SK-N-MC (cell line): ENCODE data around the gene GPR132.

Experiments
- EZH2 ChIP-seq: fragments of 200-600 bp; sonication (generic); IDR thresholded peaks from one replicate; pipeline ENCODE4 v1.6.1; 2017; ENCODE audit warnings: antibody characterized with exemption
- FOXP2 ChIP-seq: optimal IDR thresholded peaks from 2 replicates; pipeline ENCODE3; 2011; ENCODE audit warnings: mild to moderate bottlenecking, moderate library complexity; ENCODE audit not compliant: insufficient read depth; ENCODE audit errors: extremely low read length, control extremely low read depth
- POLR2AphosphoS5 ChIP-seq: IDR thresholded peaks from 2 replicates; pipeline ENCODE4 v1.6.1; 2012; ENCODE audit warnings: mild to moderate bottlenecking, low read depth, low read length, borderline replicate concordance

DNA sequence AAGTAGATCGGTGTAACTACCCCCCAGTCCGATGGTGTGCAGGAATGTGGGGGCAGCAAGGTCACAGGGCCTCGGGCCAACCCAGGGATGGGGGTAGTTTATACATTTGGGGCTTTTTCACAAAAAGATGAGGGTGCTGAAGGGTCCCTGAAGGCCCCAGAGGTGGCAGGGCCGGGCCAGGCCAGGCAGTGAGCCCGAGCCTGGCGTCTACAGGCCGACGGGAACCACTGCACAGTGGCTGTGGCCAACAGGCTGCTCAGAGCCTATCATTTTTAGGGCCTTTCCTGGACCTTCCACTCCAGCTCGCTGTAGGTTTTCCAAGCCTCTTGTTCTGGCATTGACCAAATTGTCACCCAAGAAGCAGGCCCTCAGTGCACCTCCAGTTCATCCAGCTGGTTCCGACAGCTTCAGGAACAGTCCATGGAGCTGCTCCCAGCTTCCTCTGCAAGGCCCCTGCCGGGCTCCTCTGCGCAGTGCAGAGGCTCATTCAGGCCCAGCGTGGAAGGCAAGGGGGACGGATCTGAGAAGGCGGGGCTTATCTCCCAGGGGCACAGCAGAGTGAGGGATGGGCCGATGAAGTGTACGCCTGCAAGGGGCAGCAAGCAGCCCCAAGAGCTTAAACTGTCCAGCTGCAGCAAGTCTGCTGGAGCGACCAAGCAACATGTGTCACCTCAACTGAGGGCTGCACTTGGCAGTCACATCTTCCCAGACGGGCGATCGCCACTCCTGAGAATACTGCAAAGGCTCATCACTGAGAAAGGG, 58.2 kb downstream of the GPR132 start:
- TF ChIP-seq FOXP2, result no peak
- TF ChIP-seq POLR2AphosphoS5, result 0 out of 2 replicates have a peak, but pooled peaks have one; percentile 2
- no peak for TF ChIP-seq EZH2
